Activated T-helper 1 cell treated with anti-CD3 and anti-CD28 coated beads, Interleukin-12 subunit alpha, Interleukin-12 subunit beta, Interleukin-2, Interleukin-4 antibody, amounts not matched to agents 30 ng/mL and 10 ng/mL and 1 ng/mL, durations not matched to agents 14 hours and 24 hours and 36 hours (primary cell): ENCODE measurements around the gene TSC22D1. TPM values are rescaled to one million over a fixed set of nuclear protein-coding genes. Genes with fewer than 3 reads are reported as not detected.

Experiments
- DNase-seq: peaks from one replicate; pipeline ENCODE4 v3.0.0; 2021; ENCODE audit warnings: low spot score
- H3K27ac Mint-ChIP-seq: one replicate; pipeline ENCODE4 v1.8.0; 2021; ENCODE audit warnings: mild to moderate bottlenecking, mixed read lengths
- H3K27me3 Mint-ChIP-seq: one replicate; pipeline ENCODE4 v1.8.0; 2022; ENCODE audit warnings: mild to moderate bottlenecking, moderate library complexity, mixed read lengths; ENCODE audit not compliant: insufficient read depth
- H3K36me3 Mint-ChIP-seq: one replicate; pipeline ENCODE4 v1.8.0; 2021; ENCODE audit warnings: low read depth, mixed read lengths
- H3K4me1 Mint-ChIP-seq: one replicate; pipeline ENCODE4 v1.8.0; 2021; ENCODE audit warnings: low read depth, mixed read lengths
- H3K4me3 Mint-ChIP-seq: one replicate; pipeline ENCODE4 v1.8.0; 2021; ENCODE audit warnings: mild to moderate bottlenecking, moderate library complexity, mixed read lengths
- H3K9me3 Mint-ChIP-seq: one replicate; pipeline ENCODE4 v1.8.0; 2021; ENCODE audit warnings: mixed read lengths
- intact Hi-C: fragments of 100-400 bp; cut with micrococcal nuclease; formaldehyde crosslinking; loops from one replicate; pipeline ENCODE4 v1.15.1; 2024
- total RNA-seq: library from RNA; stranded (reverse); gene quantifications from 2 replicates; pipeline ENCODE4 v1.2.3, GENCODE V29; 2022

TSC22D1 gene
- total RNA-seq, 1 donor from 2014 or later, result 6.9 TPM

DNA sequence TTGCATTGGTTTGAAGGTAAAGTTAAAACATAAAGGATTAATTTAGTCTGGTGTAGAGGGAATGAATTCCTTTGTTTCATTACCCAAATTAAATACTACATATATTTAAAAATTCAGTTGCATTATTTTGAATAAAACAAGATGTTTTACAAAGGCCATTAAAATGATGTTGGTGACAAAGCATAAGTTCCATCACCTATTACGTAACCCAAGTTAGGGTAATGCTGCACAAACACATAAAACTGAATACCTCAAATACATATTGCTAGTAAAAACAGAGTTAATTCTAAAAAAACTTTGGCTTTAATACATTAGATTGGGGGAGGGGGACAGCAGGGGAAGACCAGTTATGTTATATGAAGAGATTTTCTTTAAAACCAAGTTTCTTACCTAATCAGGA lies 122.2 kb downstream of the TSC22D1 start:
- Mint-ChIP-seq H3K36me3 (no peaks in the 10 kb centered on the region), H3K4me3 (no peak overlapping the region), H3K27me3 (no peaks in the 10 kb centered on the region), H3K9me3 (no peaks in the 10 kb centered on the region), H3K27ac (no peak overlapping the region), H3K4me1 (no peaks in the 10 kb centered on the region)
- intact Hi-C loops, result no loop called here
- no peak for DNase-seq

DNA sequence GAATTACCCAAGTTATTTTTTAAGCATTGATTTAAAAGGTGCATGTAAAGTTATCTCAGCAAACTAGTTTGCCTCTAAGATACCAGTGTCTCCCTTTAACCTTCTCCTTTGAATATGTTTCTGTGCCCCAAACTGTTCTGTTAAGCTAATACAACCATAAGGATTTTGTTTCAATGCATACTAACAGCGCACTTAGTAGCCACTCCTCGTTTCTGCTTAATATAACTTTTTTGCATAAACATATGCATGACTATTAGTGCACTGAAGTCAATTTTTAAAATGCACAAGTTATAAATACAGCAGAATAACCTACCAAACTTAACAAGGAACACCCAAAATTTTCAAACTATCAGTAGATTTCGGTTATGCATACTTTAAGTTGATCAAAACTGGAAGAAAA lies 123.1 kb downstream of the TSC22D1 start:
- no peaks in the 10 kb centered on the region for H3K27me3 Mint-ChIP-seq
- no peak overlapping the region for H3K27ac Mint-ChIP-seq
- no peak for DNase-seq
- H3K4me3 Mint-ChIP-seq, result no peak overlapping the region
- H3K36me3 Mint-ChIP-seq, result no peaks in the 10 kb centered on the region
- intact Hi-C loops, result no loop called here
- H3K4me1 Mint-ChIP-seq, result no peaks in the 10 kb centered on the region
- no peaks in the 10 kb centered on the region for H3K9me3 Mint-ChIP-seq

DNA sequence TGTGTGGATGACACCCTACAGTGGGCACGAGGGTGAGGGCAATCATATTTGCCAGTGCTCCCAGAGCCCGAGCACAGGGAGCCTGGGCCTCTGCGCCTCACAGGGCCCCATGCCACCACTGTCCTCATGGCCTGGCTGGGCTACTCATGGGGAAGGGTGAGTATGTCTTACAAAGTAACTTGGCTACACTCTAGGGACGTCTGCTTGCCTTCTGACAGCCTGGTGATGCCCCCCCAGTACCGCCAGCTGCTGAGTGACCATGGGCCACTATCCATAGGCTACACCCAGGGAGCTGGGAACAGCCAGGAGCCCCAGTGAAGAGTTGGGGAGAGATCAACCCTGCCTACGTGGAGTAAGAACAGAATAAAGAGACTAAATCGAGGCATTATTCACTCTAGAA lies 123.7 kb downstream of the TSC22D1 start:
- intact Hi-C loops, result no loop called here
- Mint-ChIP-seq H3K4me3 (no peak overlapping the region), H3K27ac (no peak overlapping the region), H3K4me1 (no peaks in the 10 kb centered on the region), H3K9me3 (no peaks in the 10 kb centered on the region), H3K27me3 (no peaks in the 10 kb centered on the region), H3K36me3 (no peaks in the 10 kb centered on the region)
- DNase-seq, result no peak

DNA sequence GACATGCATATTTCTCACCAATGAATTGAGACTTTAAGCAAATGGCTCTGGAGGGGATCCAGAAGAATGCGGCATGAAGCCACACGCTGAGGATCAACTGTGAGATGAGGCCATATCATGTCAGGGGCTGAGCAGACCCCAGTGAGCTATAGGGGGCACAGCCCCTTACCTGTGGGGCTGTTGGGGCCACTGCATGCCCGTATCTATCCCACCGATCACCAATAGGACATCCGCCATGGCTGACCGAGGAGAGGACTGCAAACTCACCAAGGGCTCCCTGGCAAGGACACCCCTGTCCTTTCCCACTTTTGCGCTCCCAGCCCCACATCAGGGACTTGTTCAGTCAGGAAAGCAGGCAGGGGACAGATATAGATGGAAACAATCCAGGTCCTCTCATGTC lies 124.5 kb downstream of the TSC22D1 start:
- H3K9me3 Mint-ChIP-seq, result no peaks in the 10 kb centered on the region
- H3K4me3 Mint-ChIP-seq, result no peak overlapping the region
- intact Hi-C loops, result no loop called here
- DNase-seq, result no peak
- no peak overlapping the region for H3K27ac Mint-ChIP-seq
- H3K36me3 Mint-ChIP-seq, result no peaks in the 10 kb centered on the region
- H3K4me1 Mint-ChIP-seq, result no peaks in the 10 kb centered on the region
- no peaks in the 10 kb centered on the region for H3K27me3 Mint-ChIP-seq

DNA sequence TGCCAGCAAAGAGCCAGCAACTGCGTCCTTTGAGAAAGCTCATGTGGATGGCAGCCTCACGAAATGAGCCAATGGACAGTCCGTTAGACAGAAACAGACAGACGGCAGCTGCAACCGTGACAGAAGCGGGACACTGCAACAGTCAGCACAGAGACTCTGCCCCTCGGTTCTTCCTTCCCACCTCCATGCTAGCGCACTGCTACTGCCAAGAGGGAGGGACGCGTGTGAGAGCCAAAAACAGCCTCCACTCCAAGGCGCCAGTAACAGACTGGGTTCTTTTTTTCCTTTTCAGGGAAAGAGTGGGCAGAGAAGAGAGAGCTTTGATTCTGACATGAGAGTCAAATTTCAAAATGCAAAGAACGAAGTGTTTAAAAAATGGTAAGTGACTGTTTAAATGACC lies 125.0 kb downstream of the TSC22D1 start:
- Mint-ChIP-seq H3K36me3 (no peaks in the 10 kb centered on the region), H3K27ac (no peak overlapping the region), H3K27me3 (no peaks in the 10 kb centered on the region)

DNA sequence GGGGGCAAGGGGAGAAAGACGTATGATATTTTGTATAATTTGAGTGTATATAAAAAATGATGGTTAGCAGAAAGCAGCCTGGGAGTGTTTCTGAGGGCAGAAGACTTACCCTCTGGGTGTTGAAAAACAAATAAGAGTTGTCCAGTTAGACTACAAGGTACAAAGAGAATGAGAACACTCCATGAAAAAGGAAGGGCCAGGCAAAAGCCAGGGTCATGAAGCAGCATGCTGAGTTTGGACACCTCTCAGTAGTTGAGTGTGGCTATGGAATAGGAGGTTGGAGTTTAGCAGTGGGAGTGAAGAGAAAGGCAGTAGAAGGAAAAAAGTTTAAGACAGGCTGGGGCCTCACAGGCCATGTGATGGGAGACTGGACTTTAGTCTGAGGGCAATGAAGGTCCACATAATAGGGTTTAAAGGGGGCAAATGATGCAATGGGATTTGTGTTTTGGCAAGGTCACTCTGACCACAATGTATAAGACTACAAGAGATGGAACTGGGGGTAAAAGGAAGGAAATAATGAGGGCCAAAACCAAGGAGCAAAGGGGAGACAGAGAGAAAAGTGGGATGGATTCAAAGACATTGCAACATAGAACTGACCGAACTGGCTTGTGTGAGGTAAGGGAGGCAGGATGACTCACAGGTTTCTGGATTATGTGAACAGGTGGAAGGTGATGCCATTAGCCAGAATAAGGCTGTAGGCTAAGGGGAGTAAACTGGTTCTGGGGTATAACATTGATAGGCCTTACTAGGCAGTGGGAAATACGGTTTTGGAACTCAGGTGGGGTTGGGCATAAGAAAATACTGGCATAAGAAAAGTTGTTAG lies 125.9 kb downstream of the TSC22D1 start:
- intact Hi-C loops, result no loop called here
- no peak for DNase-seq
- Mint-ChIP-seq H3K4me1 (no peaks in the 10 kb centered on the region), H3K27ac (no peak overlapping the region), H3K27me3 (peaks cover 3% of the 10 kb centered on the region), H3K4me3 (no peak overlapping the region), H3K36me3 (no peaks in the 10 kb centered on the region), H3K9me3 (no peaks in the 10 kb centered on the region)

More for the DNA sequence above, 125.0 kb downstream of the TSC22D1 start:
- intact Hi-C loops, result no loop called here
- Mint-ChIP-seq H3K9me3 (no peaks in the 10 kb centered on the region), H3K4me3 (no peak overlapping the region), H3K4me1 (no peaks in the 10 kb centered on the region)
- DNase-seq, result no peak

DNA sequence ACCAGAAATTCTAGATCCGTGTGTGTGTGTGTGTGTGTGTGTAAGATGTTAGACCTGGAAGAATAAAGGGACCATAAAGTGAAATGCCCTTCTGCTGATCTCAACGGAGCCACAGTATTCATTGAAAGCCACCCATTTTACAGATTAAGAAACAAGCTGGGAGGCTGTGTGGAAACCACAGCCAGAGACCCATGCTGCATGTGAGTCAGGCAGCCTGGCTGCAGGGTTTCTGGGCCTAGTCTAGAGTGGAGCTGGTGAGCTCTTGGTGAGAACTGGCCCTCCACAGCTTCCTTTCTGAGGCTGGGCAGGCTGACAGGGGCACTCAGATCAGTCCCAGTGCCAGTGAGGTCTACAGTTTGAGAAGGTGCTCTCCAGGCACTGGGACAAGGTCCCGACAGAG lies 127.3 kb downstream of the TSC22D1 start:
- H3K4me1 Mint-ChIP-seq, result no peaks in the 10 kb centered on the region
- H3K4me3 Mint-ChIP-seq, result no peak overlapping the region
- H3K27ac Mint-ChIP-seq, result no peak overlapping the region
- no peak for DNase-seq
- H3K36me3 Mint-ChIP-seq, result no peaks in the 10 kb centered on the region
- peaks cover 7% of the 10 kb centered on the region for H3K27me3 Mint-ChIP-seq
- H3K9me3 Mint-ChIP-seq, result no peaks in the 10 kb centered on the region
- intact Hi-C loops, result no loop called here

DNA sequence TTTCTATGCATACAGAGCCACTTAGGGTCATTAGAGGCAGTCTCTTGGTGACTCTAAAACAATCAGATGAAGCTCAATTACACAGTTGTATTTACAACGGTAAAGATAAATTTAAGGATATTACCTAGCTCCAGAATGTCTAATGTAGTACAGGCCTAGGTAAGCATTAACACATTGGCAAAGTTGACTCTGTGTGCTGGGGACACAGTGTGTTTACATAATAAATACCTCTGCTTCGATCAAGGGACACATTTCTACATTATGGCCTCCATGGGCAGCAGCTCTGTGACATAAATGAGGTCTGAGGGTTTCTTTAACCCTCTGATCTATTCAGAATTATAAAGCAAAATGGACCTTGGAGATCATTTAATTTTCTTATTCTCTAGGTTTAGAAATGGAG lies 127.8 kb downstream of the TSC22D1 start:
- H3K4me1 Mint-ChIP-seq, result no peaks in the 10 kb centered on the region
- no peaks in the 10 kb centered on the region for H3K9me3 Mint-ChIP-seq
- H3K4me3 Mint-ChIP-seq, result no peak overlapping the region
- H3K27ac Mint-ChIP-seq, result no peak overlapping the region
- no peaks in the 10 kb centered on the region for H3K36me3 Mint-ChIP-seq
- intact Hi-C loops, result no loop called here
- no peak for DNase-seq
- peaks cover 7% of the 10 kb centered on the region for H3K27me3 Mint-ChIP-seq

DNA sequence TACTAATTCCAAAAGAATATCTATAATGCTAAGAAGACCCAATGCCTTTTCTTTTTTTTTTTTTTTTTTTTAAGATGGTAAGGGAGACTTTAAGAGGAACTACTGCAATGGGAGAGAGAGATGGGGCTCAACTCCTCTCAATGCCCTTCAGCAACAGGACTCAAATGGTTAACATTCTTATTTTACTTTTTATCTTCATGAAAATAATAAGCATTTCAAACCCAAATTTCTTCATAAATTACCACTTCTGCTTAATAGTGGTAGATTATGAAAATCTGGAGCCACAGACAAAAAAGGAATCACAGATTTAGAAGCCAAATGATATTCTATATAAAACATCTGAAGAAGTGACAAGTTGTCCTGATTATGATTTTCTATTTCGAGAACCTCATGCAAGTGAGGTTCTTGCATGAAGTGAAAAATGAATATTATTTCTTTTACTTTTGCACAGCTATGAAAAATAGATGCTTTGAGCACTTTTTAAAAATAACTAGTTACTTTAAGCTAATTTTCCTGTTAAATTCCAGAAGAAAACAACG lies 128.3 kb downstream of the TSC22D1 start:
- intact Hi-C loops, result no loop called here
- Mint-ChIP-seq H3K36me3 (no peaks in the 10 kb centered on the region), H3K27ac (no peak overlapping the region), H3K27me3 (peaks cover 7% of the 10 kb centered on the region), H3K9me3 (no peaks in the 10 kb centered on the region), H3K4me1 (no peaks in the 10 kb centered on the region), H3K4me3 (no peak overlapping the region)
- no peak for DNase-seq

DNA sequence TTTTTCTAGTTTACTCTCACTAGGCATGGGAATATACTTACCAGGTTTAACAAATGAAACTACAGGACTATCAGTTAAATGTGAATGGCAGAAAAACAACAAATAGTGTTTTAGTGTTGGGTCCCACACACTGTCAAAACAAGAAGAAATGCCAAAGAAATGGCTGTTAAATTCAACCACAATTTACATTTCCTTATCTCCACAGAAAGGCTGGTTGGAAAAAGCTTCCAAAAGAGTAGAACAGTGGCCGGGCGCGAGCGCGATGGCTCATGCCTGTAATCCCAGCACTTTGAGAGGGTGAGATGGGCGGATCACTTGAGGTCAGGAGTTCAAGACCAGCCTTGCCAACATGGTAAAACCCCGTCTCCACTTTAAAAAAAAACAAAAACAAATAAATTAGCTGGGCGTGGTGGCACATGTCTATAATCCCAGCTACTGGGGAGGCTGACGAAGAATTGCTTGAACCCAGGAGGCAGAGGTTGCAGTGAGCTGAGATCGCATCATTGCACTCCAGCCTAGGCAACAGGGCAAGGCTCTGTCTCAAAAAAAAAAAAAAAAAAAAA lies 136.0 kb downstream of the TSC22D1 start:
- Mint-ChIP-seq H3K36me3 (peaks cover 2% of the 10 kb centered on the region), H3K9me3 (no peaks in the 10 kb centered on the region), H3K27me3 (peaks cover 39% of the 10 kb centered on the region), H3K4me1 (peaks cover 15% of the 10 kb centered on the region), H3K27ac (no peak overlapping the region), H3K4me3 (no peak overlapping the region)
- intact Hi-C loops, result no loop called here
- no peak for DNase-seq

DNA sequence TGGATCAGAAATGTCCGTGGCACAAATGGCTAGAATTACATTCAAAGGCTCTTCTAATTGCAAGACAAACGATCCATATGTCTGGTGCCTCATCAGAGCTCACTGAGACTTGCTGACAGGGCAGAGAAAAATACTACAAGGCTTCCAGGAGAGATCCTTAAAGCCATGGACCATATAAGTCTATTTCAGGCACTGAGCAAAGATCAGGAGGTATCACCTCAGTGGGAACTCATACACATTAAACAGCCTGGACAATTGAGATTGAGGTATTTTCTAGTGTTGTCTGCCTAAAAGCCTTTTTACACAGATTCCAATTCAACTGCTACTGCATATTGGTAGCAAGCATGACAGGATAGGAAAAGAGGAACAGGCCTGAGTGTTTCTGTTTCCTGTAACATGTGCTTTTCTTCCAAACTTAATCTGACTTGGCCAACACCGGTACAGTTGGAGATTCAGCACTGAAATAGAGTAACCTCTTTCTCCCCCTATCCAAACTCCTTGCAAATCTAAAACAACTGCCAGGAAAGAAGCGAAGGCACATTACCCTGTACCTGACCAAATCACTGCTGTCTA lies 136.6 kb downstream of the TSC22D1 start:
- H3K27ac Mint-ChIP-seq, result no peak overlapping the region
- peaks cover 17% of the 10 kb centered on the region for H3K4me1 Mint-ChIP-seq
- peaks cover 2% of the 10 kb centered on the region for H3K36me3 Mint-ChIP-seq
- no peak overlapping the region for H3K4me3 Mint-ChIP-seq
- H3K27me3 Mint-ChIP-seq, result peaks cover 38% of the 10 kb centered on the region
- no peaks in the 10 kb centered on the region for H3K9me3 Mint-ChIP-seq
- DNase-seq, result no peak
- intact Hi-C loops, result no loop called here

DNA sequence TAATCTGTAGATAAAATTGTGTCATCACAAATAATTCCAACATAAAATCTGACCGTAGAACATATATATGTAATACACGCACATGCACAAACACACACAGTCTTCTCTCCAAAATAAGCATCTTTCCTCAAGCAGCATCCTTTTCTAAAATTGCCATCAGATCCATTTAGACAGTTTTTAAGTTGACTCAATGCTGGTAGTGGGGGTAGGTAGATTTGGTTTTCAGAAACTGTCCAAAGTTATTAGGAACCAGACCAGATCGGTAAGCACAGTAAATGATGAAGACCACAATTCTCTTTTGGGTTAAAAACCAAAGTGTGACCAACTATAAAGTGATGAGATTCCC lies 137.9 kb downstream of the TSC22D1 start:
- H3K27me3 Mint-ChIP-seq, result peaks cover 49% of the 10 kb centered on the region
- intact Hi-C loops, result loop anchor here (1.0 kb wide), 4 partner anchors 195 to 533 kb away; no protein-coding TSS in a partner anchor
- peaks cover 17% of the 10 kb centered on the region for H3K4me1 Mint-ChIP-seq
- no peak for DNase-seq
- H3K36me3 Mint-ChIP-seq, result peaks cover 2% of the 10 kb centered on the region
- H3K9me3 Mint-ChIP-seq, result no peaks in the 10 kb centered on the region
- H3K4me3 Mint-ChIP-seq, result no peak overlapping the region
- no peak overlapping the region for H3K27ac Mint-ChIP-seq
